ENCODE measurements around the gene CFAP251. TPM values are rescaled to one million over a fixed set of nuclear protein-coding genes. Genes with fewer than 3 reads are reported as not detected.

The CFAP251 gene
- total and polyA plus RNA-seq, 2 of the 13 experiments (the other 11 are each of a cell fraction or from before 2014, with no cell fraction given) = 0.30 to 0.42 TPM

GRCh38 chr12:122003651-122004611 is 85.5 kb downstream of the CFAP251 start:
- FAIRE-seq = no peak

More at GRCh38 chr12:122003651-122004611, 85.5 kb downstream of the CFAP251 start:
- DNase-seq (ENCODE audit: low spot score) (no peak), ATAC-seq (no peak)
- Histone ChIP-seq H3K27me3 (ENCODE audit: control insufficient read depth in 1 of 2, insufficient read depth in 2 of 2, low read length in 2 of 2) (peaks cover 0 to 39% of the 10 kb centered on the region in 2 experiments; a peak in 3 of 5 replicates), H3K4me1 (ENCODE audit: insufficient read depth, low read length) (no peaks in the 10 kb centered on the region), H3K4me2 (ENCODE audit: low read depth, low read length) (no peak overlapping the region), H3K79me2 (ENCODE audit: insufficient read depth, low read length) (no peaks in the 10 kb centered on the region), H2AFZ (ENCODE audit: low read length) (no peak overlapping the region), H3K36me3 (replicated peaks in 1 of 2; ENCODE audit: control insufficient read depth in 1 of 2, insufficient read depth in 2 of 2, low read length in 2 of 2) (no peaks in the 10 kb centered on the region), H3K27ac (ENCODE audit: extremely low read length, insufficient read depth, low read length) (no peak overlapping the region), H3K9ac (ENCODE audit: insufficient read depth, low read depth, low read length) (no peak overlapping the region), H3K4me3 (replicated peaks in 1 of 3; ENCODE audit: insufficient read depth in 1 of 3, low read depth in 2 of 3, low read length in 3 of 3) (no peak overlapping the region), H4K20me1 (ENCODE audit: insufficient read depth, low read length) (no peaks in the 10 kb centered on the region), H3K9me3 (ENCODE audit: low read length) (no peaks in the 10 kb centered on the region)
- in situ Hi-C loops (cut with HindIII; ENCODE audit: extremely low pct_ligation_motif_present, low pct_unique_long_range_greater_than_20kb) = no loop called here
- BruUV-seq (replicated peaks) = no TSS peak
- intact Hi-C loops (cut with micrococcal nuclease; ENCODE audit: unreplicated experiment) = no loop called here
- CTCF ChIA-PET (ENCODE audit: low intra/inter-chr PET ratio, low total read pairs) = no interaction called here
- WGBS (ENCODE audit: low lambda C conversion rate) = 50% methylated on average over 10 of the region's 28 CpGs
- POLR2A ChIA-PET = interaction anchor here (1.1 to 1.2 kb wide), 2 partner anchors 16 to 17 kb away, joined by 4 read pairs; partner anchors contain the start of gene BCL7A
- TF ChIP-seq ZNF12 (CRISPR knock-in tag; IDR thresholded peaks at IDR 0.05) = no peak
- no peak for TF ChIP-seq TERF1 (CRISPR knock-in tag; IDR thresholded peaks at IDR 0.05)
- no peak for TF ChIP-seq ZNF383 (CRISPR knock-in tag; IDR thresholded peaks at IDR 0.05; ENCODE audit: borderline replicate concordance)
- no peak for TF ChIP-seq HIC2 (CRISPR knock-in tag; IDR thresholded peaks at IDR 0.05; ENCODE audit: low read depth)
- TF ChIP-seq RNF2 (conservative IDR thresholded peaks at IDR 0.05; ENCODE audit: low read depth) = no peak
- TF ChIP-seq RBM22 (optimal IDR thresholded peaks at IDR 0.05; ENCODE audit: low read length) = no peak
- no peak for TF ChIP-seq KLF15 (CRISPR knock-in tag; IDR thresholded peaks at IDR 0.05; ENCODE audit: borderline replicate concordance)
- no peak for TF ChIP-seq DBP (CRISPR knock-in tag; IDR thresholded peaks at IDR 0.05; ENCODE audit: not compliant biosample characterization)
- TF ChIP-seq EZH2 (conservative IDR thresholded peaks at IDR 0.05; ENCODE audit: low read depth, low read length) = no peak
- no peak for TF ChIP-seq ZBTB44 (CRISPR knock-in tag; IDR thresholded peaks at IDR 0.05)
- TF ChIP-seq ZNF101 (CRISPR knock-in tag; IDR thresholded peaks at IDR 0.05; ENCODE audit: borderline replicate concordance, low read depth) = no peak
- no peak for TF ChIP-seq ZNF7 (CRISPR knock-in tag; IDR thresholded peaks at IDR 0.05)
- TF ChIP-seq ZKSCAN5 (CRISPR knock-in tag; IDR thresholded peaks at IDR 0.05) = no peak
- no peak for TF ChIP-seq ZNF468 (CRISPR knock-in tag; IDR thresholded peaks at IDR 0.05)
- TF ChIP-seq ZNF350 (CRISPR knock-in tag; IDR thresholded peaks at IDR 0.05; ENCODE audit: borderline replicate concordance, low read depth) = no peak
- TF ChIP-seq SRSF1 (optimal IDR thresholded peaks at IDR 0.05; ENCODE audit: low read depth, low read length) = no peak
- no peak for TF ChIP-seq ZNF563 (CRISPR knock-in tag; IDR thresholded peaks at IDR 0.05)
